A549 treated with CORT108297 at 1 μM for 4 hours (cell line): ENCODE data around the gene AKIRIN2. TPM values are rescaled to one million over a fixed set of nuclear protein-coding genes. Genes with fewer than 3 reads are reported as not detected.

Source experiments
- total RNA-seq: library from RNA; stranded (reverse); fragments of 200-300 nt; extraction: Qiagen RNA extraction; gene quantifications from 5 replicates; pipeline ENCODE4 v1.2.3, GENCODE V29; 2022

Gene AKIRIN2
- total RNA-seq: 32.4 to 43.2 TPM (median 40.7 TPM) in 5 replicates

DNA sequence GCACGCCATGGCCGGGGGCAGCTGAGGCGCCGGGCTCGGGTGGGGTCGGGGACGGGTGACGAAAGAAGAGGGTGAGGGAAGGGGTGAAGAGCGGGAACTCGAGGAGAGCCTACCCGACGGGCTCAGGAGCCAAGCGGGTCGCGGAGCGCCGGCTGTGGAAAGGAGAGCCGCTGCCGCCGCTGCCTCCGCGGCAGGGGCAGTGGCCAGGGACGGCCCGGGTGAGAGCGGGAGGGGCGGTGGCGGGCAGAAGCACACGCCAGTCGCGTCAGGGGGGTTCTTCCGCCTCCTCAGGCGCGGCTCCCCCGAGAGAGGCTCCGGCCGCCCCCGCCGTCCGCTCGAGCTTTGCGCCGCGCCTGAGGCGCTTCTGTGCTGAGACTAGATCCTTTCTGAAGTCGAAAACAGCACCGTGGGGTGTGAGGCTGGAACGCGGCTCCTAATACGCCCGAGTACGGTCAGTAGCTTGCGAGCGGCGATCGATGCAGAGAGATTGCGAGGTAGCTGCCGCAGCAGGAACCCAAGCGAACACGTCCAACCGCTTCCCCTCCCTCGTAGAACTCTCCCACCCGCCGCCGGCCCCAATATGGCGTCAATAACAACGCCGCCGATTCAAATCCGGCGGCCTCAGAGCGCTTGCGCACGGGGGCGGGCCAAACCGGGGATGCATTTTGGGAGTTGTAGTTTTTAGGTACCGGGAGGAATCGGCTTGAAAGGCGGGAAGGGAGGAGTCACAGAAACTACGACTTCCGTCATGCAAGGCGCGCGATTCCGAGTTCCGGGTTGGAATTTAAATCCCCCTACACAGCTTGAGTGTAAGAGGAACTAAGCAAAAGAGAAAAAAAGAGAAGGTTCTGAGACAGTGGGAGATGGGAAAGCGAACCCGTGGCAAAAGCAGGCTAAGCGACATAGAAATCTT lies at the start of gene AKIRIN2:
TSS of gene AKIRIN2 (minus strand) at position 558 of the 913 bp plus-strand sequence. CDS start at position 9, 549 bp downstream.

Other genes starting within 250 kb of the AKIRIN2 start
- gene SLC35A1, start 229.3 kb downstream of the AKIRIN2 start, total RNA-seq: 8.9 to 11.6 TPM (median 9.4 TPM) in 5 replicates
- 17.9 to 22.6 TPM (median 20.4 TPM) in 5 replicates for gene RARS2, start 112.2 kb downstream of the AKIRIN2 start, total RNA-seq
- 16.1 to 21.4 TPM (median 17.4 TPM) in 5 replicates for gene ORC3, start 112.1 kb downstream of the AKIRIN2 start, total RNA-seq